HFF-Myc (cell line): ENCODE data around the gene GSG1L.

Experiments used
- DNase-seq: peaks from one replicate; pipeline ENCODE4 v3.0.0-alpha.2; 2011; ENCODE audit warnings: low read depth; ENCODE audit errors: extremely low read depth
- H3K4me3 ChIP-seq: replicated peaks from 2 replicates; pipeline ENCODE4 v1.5.1; 2011; ENCODE audit warnings: low read depth, mild to moderate bottlenecking, control low read depth, low read length
- CTCF ChIP-seq: IDR thresholded peaks from 2 replicates; pipeline ENCODE4 v1.5.1; 2012; ENCODE audit warnings: mild to moderate bottlenecking, low read depth, low read length, control low read depth; ENCODE audit errors: missing control alignments

Gene GSG1L

GRCh38 chr16:27778926-27779570 lies 284.5 kb downstream of the GSG1L start:
- no peak for DNase-seq
- TF ChIP-seq CTCF: no peak
- no peak overlapping the region for H3K4me3 ChIP-seq

- no peak for TF ChIP-seq CTCF
These were observed 285.2 kb downstream of the GSG1L start for GRCh38 chr16:27778171-27778925.

GRCh38 chr16:27777527-27777926 lies 286.0 kb downstream of the GSG1L start:
- no peak for DNase-seq
- no peak overlapping the region for H3K4me3 ChIP-seq
- TF ChIP-seq CTCF: no peak

More at GRCh38 chr16:27778171-27778925, 285.2 kb downstream of the GSG1L start:
- no peak overlapping the region for H3K4me3 ChIP-seq
- no peak for DNase-seq

- no peak for DNase-seq
- TF ChIP-seq CTCF: no peak
- no peak overlapping the region for H3K4me3 ChIP-seq
These were observed 286.8 kb downstream of the GSG1L start for GRCh38 chr16:27776556-27777225.

GRCh38 chr16:27775254-27775653 lies 288.3 kb downstream of the GSG1L start:
- no peak for TF ChIP-seq CTCF
- no peak overlapping the region for H3K4me3 ChIP-seq
- DNase-seq: no peak

GRCh38 chr16:27774779-27775178 lies 288.7 kb downstream of the GSG1L start:
- no peak for DNase-seq
- no peak for TF ChIP-seq CTCF
- H3K4me3 ChIP-seq: no peak overlapping the region
